ENCODE measurements around the gene MTMR6.

- TF ChIP-seq EZH2 (IDR thresholded peaks at IDR 0.05) (no peak), POLR2AphosphoS5 (IDR thresholded peaks at IDR 0.05; ENCODE audit: borderline replicate concordance, low read depth, low read length) (no peak)
Observed at GRCh38 chr13:25248071-25248470, 39.2 kb downstream of the MTMR6 start.

Measured in SK-N-MC (cell line).